ENCODE measurements around the gene SLC35G3.
"Not testable (repeated sequence)": the region's sequence is repeated elsewhere in the genome, so short reads cannot be mapped to it uniquely, and the experiment has no call there.

SLC35G3 gene

GRCh38 chr17:35213412-35213940, 19.3 kb upstream of the SLC35G3 start:
- no peak overlapping the region for H3K27ac ChIP-seq (ENCODE audit: low read depth, low read length)
- no peaks in the 10 kb centered on the region for H3K4me1 ChIP-seq (ENCODE audit: control insufficient read depth in 1 of 2, insufficient read depth in 2 of 2, low read length in 2 of 2)
- H3K4me3 ChIP-seq (ENCODE audit: low read depth in 1 of 2, low read length in 2 of 2) = no peak overlapping the region

GRCh38 chr17:35212668-35213067, 18.5 kb upstream of the SLC35G3 start:
- Histone ChIP-seq H3K4me3 (ENCODE audit: low read depth in 1 of 2, low read length in 2 of 2) (no peak overlapping the region), H3K36me3 (ENCODE audit: control insufficient read depth in 1 of 2, insufficient read depth in 2 of 2, low read length in 2 of 2) (no peaks in the 10 kb centered on the region), H3K9ac (ENCODE audit: low read depth in 1 of 2, low read length in 2 of 2) (no peak overlapping the region), H3K9me3 (ENCODE audit: control insufficient read depth in 1 of 2, low read length in 2 of 2) (no peaks in the 10 kb centered on the region), H3K27ac (ENCODE audit: low read depth, low read length) (no peak overlapping the region), H3K4me1 (ENCODE audit: control insufficient read depth in 1 of 2, insufficient read depth in 2 of 2, low read length in 2 of 2) (no peaks in the 10 kb centered on the region), H3K27me3 (ENCODE audit: control insufficient read depth in 1 of 2, insufficient read depth in 2 of 2, low read length in 2 of 2) (peaks cover 0 to 4% of the 10 kb centered on the region in 2 donors)

More at GRCh38 chr17:35213412-35213940, 19.3 kb upstream of the SLC35G3 start:
- Histone ChIP-seq H3K9me3 (ENCODE audit: control insufficient read depth in 1 of 2, low read length in 2 of 2) (no peaks in the 10 kb centered on the region), H3K27me3 (ENCODE audit: control insufficient read depth in 1 of 2, insufficient read depth in 2 of 2, low read length in 2 of 2) (peaks cover 0 to 4% of the 10 kb centered on the region in 2 donors), H3K36me3 (ENCODE audit: control insufficient read depth in 1 of 2, insufficient read depth in 2 of 2, low read length in 2 of 2) (no peaks in the 10 kb centered on the region), H3K9ac (ENCODE audit: low read depth in 1 of 2, low read length in 2 of 2) (no peak overlapping the region)

- no peak overlapping the region for H3K27ac ChIP-seq (ENCODE audit: low read depth, low read length)
- H3K4me3 ChIP-seq (ENCODE audit: low read depth in 1 of 2, low read length in 2 of 2) = no peak overlapping the region
- H3K9ac ChIP-seq (ENCODE audit: low read depth in 1 of 2, low read length in 2 of 2) = no peak overlapping the region
- H3K4me1 ChIP-seq (ENCODE audit: control insufficient read depth in 1 of 2, insufficient read depth in 2 of 2, low read length in 2 of 2) = no peaks in the 10 kb centered on the region
- H3K9me3 ChIP-seq (ENCODE audit: control insufficient read depth in 1 of 2, low read length in 2 of 2) = no peaks in the 10 kb centered on the region
- H3K36me3 ChIP-seq (ENCODE audit: control insufficient read depth in 1 of 2, insufficient read depth in 2 of 2, low read length in 2 of 2) = no peaks in the 10 kb centered on the region
- H3K27me3 ChIP-seq (ENCODE audit: control insufficient read depth in 1 of 2, insufficient read depth in 2 of 2, low read length in 2 of 2) = peaks cover 0 to 4% of the 10 kb centered on the region in 2 donors
Measured at GRCh38 chr17:35210741-35211140, 16.5 kb upstream of the SLC35G3 start.

- H3K4me1 ChIP-seq (ENCODE audit: control insufficient read depth in 1 of 2, insufficient read depth in 2 of 2, low read length in 2 of 2); H3K27me3 ChIP-seq (ENCODE audit: control insufficient read depth in 1 of 2, insufficient read depth in 2 of 2, low read length in 2 of 2); H3K36me3 ChIP-seq (ENCODE audit: control insufficient read depth in 1 of 2, insufficient read depth in 2 of 2, low read length in 2 of 2); H3K9ac ChIP-seq (ENCODE audit: low read depth in 1 of 2, low read length in 2 of 2); H3K4me3 ChIP-seq (ENCODE audit: low read depth in 1 of 2, low read length in 2 of 2); H3K27ac ChIP-seq (ENCODE audit: low read depth, low read length); H3K9me3 ChIP-seq (ENCODE audit: control insufficient read depth in 1 of 2, low read length in 2 of 2): not testable (repeated sequence)
Measured at GRCh38 chr17:35202582-35202981, 8.4 kb upstream of the SLC35G3 start.

- H3K36me3 ChIP-seq (ENCODE audit: control insufficient read depth in 1 of 2, insufficient read depth in 2 of 2, low read length in 2 of 2); H3K4me3 ChIP-seq (ENCODE audit: low read depth in 1 of 2, low read length in 2 of 2); H3K27me3 ChIP-seq (ENCODE audit: control insufficient read depth in 1 of 2, insufficient read depth in 2 of 2, low read length in 2 of 2); H3K9me3 ChIP-seq (ENCODE audit: control insufficient read depth in 1 of 2, low read length in 2 of 2); H3K9ac ChIP-seq (ENCODE audit: low read depth in 1 of 2, low read length in 2 of 2); H3K4me1 ChIP-seq (ENCODE audit: control insufficient read depth in 1 of 2, insufficient read depth in 2 of 2, low read length in 2 of 2); H3K27ac ChIP-seq (ENCODE audit: low read depth, low read length): not testable (repeated sequence)
Measured at GRCh38 chr17:35195062-35195461, 869 bp upstream of the SLC35G3 start.

- no peaks in the 10 kb centered on the region for H3K27me3 ChIP-seq (ENCODE audit: control insufficient read depth in 1 of 2, insufficient read depth in 2 of 2, low read length in 2 of 2)
- no peak overlapping the region for H3K27ac ChIP-seq (ENCODE audit: low read depth, low read length)
- H3K4me3 ChIP-seq (ENCODE audit: low read depth in 1 of 2, low read length in 2 of 2) = no peak overlapping the region
- H3K9me3 ChIP-seq (ENCODE audit: control insufficient read depth in 1 of 2, low read length in 2 of 2) = no peaks in the 10 kb centered on the region
- H3K36me3 ChIP-seq (ENCODE audit: control insufficient read depth in 1 of 2, insufficient read depth in 2 of 2, low read length in 2 of 2) = no peaks in the 10 kb centered on the region
- H3K4me1 ChIP-seq (ENCODE audit: control insufficient read depth in 1 of 2, insufficient read depth in 2 of 2, low read length in 2 of 2) = no peaks in the 10 kb centered on the region
- no peak overlapping the region for H3K9ac ChIP-seq (ENCODE audit: low read depth in 1 of 2, low read length in 2 of 2)
Measured at GRCh38 chr17:35192708-35193107, 1.5 kb downstream of the SLC35G3 start.

- Histone ChIP-seq H3K4me1 (ENCODE audit: control insufficient read depth in 1 of 2, insufficient read depth in 2 of 2, low read length in 2 of 2) (no peaks in the 10 kb centered on the region), H3K27ac (ENCODE audit: low read depth, low read length) (no peak overlapping the region), H3K27me3 (ENCODE audit: control insufficient read depth in 1 of 2, insufficient read depth in 2 of 2, low read length in 2 of 2) (peaks cover 0 to 2% of the 10 kb centered on the region in 2 donors), H3K36me3 (ENCODE audit: control insufficient read depth in 1 of 2, insufficient read depth in 2 of 2, low read length in 2 of 2) (no peaks in the 10 kb centered on the region), H3K4me3 (ENCODE audit: low read depth in 1 of 2, low read length in 2 of 2) (no peak overlapping the region), H3K9me3 (ENCODE audit: control insufficient read depth in 1 of 2, low read length in 2 of 2) (no peaks in the 10 kb centered on the region), H3K9ac (ENCODE audit: low read depth in 1 of 2, low read length in 2 of 2) (no peak overlapping the region)
Measured at GRCh38 chr17:35191001-35191695, 3.0 kb downstream of the SLC35G3 start.

GRCh38 chr17:35189291-35189690, 4.9 kb downstream of the SLC35G3 start:
- H3K4me1 ChIP-seq (ENCODE audit: control insufficient read depth in 1 of 2, insufficient read depth in 2 of 2, low read length in 2 of 2) = no peaks in the 10 kb centered on the region
- H3K9ac ChIP-seq (ENCODE audit: low read depth in 1 of 2, low read length in 2 of 2) = no peak overlapping the region
- H3K9me3 ChIP-seq (ENCODE audit: control insufficient read depth in 1 of 2, low read length in 2 of 2) = no peaks in the 10 kb centered on the region

GRCh38 chr17:35188111-35188510, 6.1 kb downstream of the SLC35G3 start:
- no peaks in the 10 kb centered on the region for H3K4me1 ChIP-seq (ENCODE audit: control insufficient read depth in 1 of 2, insufficient read depth in 2 of 2, low read length in 2 of 2)
- H3K4me3 ChIP-seq (ENCODE audit: low read depth in 1 of 2, low read length in 2 of 2) = no peak overlapping the region
- no peak overlapping the region for H3K27ac ChIP-seq (ENCODE audit: low read depth, low read length)
- no peak overlapping the region for H3K9ac ChIP-seq (ENCODE audit: low read depth in 1 of 2, low read length in 2 of 2)
- peaks cover 0 to 6% of the 10 kb centered on the region in 2 donors for H3K27me3 ChIP-seq (ENCODE audit: control insufficient read depth in 1 of 2, insufficient read depth in 2 of 2, low read length in 2 of 2)
- H3K36me3 ChIP-seq (ENCODE audit: control insufficient read depth in 1 of 2, insufficient read depth in 2 of 2, low read length in 2 of 2) = no peaks in the 10 kb centered on the region
- H3K9me3 ChIP-seq (ENCODE audit: control insufficient read depth in 1 of 2, low read length in 2 of 2) = no peaks in the 10 kb centered on the region

More at GRCh38 chr17:35189291-35189690, 4.9 kb downstream of the SLC35G3 start:
- no peak overlapping the region for H3K27ac ChIP-seq (ENCODE audit: low read depth, low read length)
- no peaks in the 10 kb centered on the region for H3K36me3 ChIP-seq (ENCODE audit: control insufficient read depth in 1 of 2, insufficient read depth in 2 of 2, low read length in 2 of 2)
- H3K27me3 ChIP-seq (ENCODE audit: control insufficient read depth in 1 of 2, insufficient read depth in 2 of 2, low read length in 2 of 2) = peaks cover 0 to 3% of the 10 kb centered on the region in 2 donors
- no peak overlapping the region for H3K4me3 ChIP-seq (ENCODE audit: low read depth in 1 of 2, low read length in 2 of 2)

- Histone ChIP-seq H3K36me3 (ENCODE audit: control insufficient read depth in 1 of 2, insufficient read depth in 2 of 2, low read length in 2 of 2) (no peaks in the 10 kb centered on the region), H3K9ac (ENCODE audit: low read depth in 1 of 2, low read length in 2 of 2) (no peak overlapping the region), H3K4me1 (ENCODE audit: control insufficient read depth in 1 of 2, insufficient read depth in 2 of 2, low read length in 2 of 2) (no peaks in the 10 kb centered on the region), H3K27ac (ENCODE audit: low read depth, low read length) (no peak overlapping the region), H3K27me3 (ENCODE audit: control insufficient read depth in 1 of 2, insufficient read depth in 2 of 2, low read length in 2 of 2) (peaks cover 0 to 6% of the 10 kb centered on the region in 2 donors), H3K9me3 (ENCODE audit: control insufficient read depth in 1 of 2, low read length in 2 of 2) (no peaks in the 10 kb centered on the region), H3K4me3 (ENCODE audit: low read depth in 1 of 2, low read length in 2 of 2) (no peak overlapping the region)
Measured at GRCh38 chr17:35187481-35187880, 6.7 kb downstream of the SLC35G3 start.

Data from duodenal mucosa (tissue), 2 donors.